Caco-2 (cell line): ENCODE results near the gene KIAA0232. TPM values are rescaled to one million over a fixed set of nuclear protein-coding genes. Genes with fewer than 3 reads are reported as not detected.

ENCODE experiments used
- BruUV-seq: library from RNA; stranded (reverse); fragments of 400-500 nt; replicated peaks from 2 replicates; lab custom pipeline; 2021; lab: Mats Ljungman, UMichigan
- CTCF ChIA-PET: fragments of 300-600 bp; sonication (Branson Sonifier 250); formaldehyde crosslinking; loops from one replicate; lab custom pipeline; 2022; ENCODE audit warnings: antibody characterized with exemption; lab: Charles Lee
- POLR2A ChIA-PET: fragments of 300-600 bp; sonication (Branson Sonifier 250); formaldehyde crosslinking; loops from one replicate; lab custom pipeline; 2022; ENCODE audit warnings: antibody characterized with exemption; lab: Charles Lee
- DNase-seq, 2 experiments: peaks; one replicate each; pipeline versions ENCODE4 v3.0.0 to v3.0.0-alpha.2; 2020 to 2022
- H3K27me3 ChIP-seq: replicated peaks from 2 replicates; pipeline ENCODE4 v1.6.0; 2011; ENCODE audit warnings: low read length; ENCODE audit not compliant: control insufficient read depth, insufficient read depth
- H3K36me3 ChIP-seq: 2 replicates; pipeline ENCODE4 v1.5.1; 2011; ENCODE audit warnings: low read length; ENCODE audit not compliant: control insufficient read depth, insufficient read depth
- H3K4me1 ChIP-seq: fragments of 250-450 bp; sonication (Bioruptor Pico); 2 replicates; pipeline ENCODE4 v1.5.1; 2020; ENCODE audit warnings: mild to moderate bottlenecking
- H3K4me3 ChIP-seq: 2 replicates; pipeline ENCODE4 v1.5.1; 2011; ENCODE audit warnings: low read depth, mild to moderate bottlenecking, control low read depth, low read length
- H3K9me3 ChIP-seq: fragments of 250-450 bp; sonication (Bioruptor Pico); 2 replicates; pipeline ENCODE4 v1.5.1; 2020; ENCODE audit warnings: mild to moderate bottlenecking, moderate library complexity
- H3K27ac Mint-ChIP-seq: one replicate; pipeline ENCODE4 v1.8.0; 2022; ENCODE audit warnings: mixed read lengths; ENCODE audit not compliant: unreplicated experiment
- H3K27me3 Mint-ChIP-seq: one replicate; pipeline ENCODE4 v1.8.0; 2022; ENCODE audit warnings: mixed read lengths; ENCODE audit not compliant: insufficient read depth, unreplicated experiment
- H3K36me3 Mint-ChIP-seq: one replicate; pipeline ENCODE4 v1.8.0; 2022; ENCODE audit warnings: mild to moderate bottlenecking, mixed read lengths; ENCODE audit not compliant: insufficient read depth, unreplicated experiment
- H3K4me1 Mint-ChIP-seq: one replicate; pipeline ENCODE4 v1.8.0; 2022; ENCODE audit warnings: low read depth, mixed read lengths; ENCODE audit not compliant: unreplicated experiment
- H3K4me3 Mint-ChIP-seq: one replicate; pipeline ENCODE4 v1.8.0; 2022; ENCODE audit warnings: mild to moderate bottlenecking, moderate library complexity, mixed read lengths; ENCODE audit not compliant: unreplicated experiment
- H3K9me3 Mint-ChIP-seq: one replicate; pipeline ENCODE4 v1.8.0; 2022; ENCODE audit warnings: mixed read lengths; ENCODE audit not compliant: unreplicated experiment
- CTCF ChIP-seq, 2 experiments: fragments of 200-600 bp in 1 of 2; IDR thresholded peaks; 1 replicate in 1 of 2; 2 replicates in 1 of 2; pipeline versions ENCODE4 v1.5.1 to v1.8.0; 2011 to 2022; ENCODE audit warnings: antibody characterized with exemption in 1 of 2, control low read depth in 1 of 2, inconsistent platforms in 1 of 2, low read depth in 1 of 2, low read length in 1 of 2, mild to moderate bottlenecking in 1 of 2, moderate library complexity in 1 of 2; ENCODE audit not compliant: insufficient read depth in 1 of 2, severe bottlenecking in 1 of 2, unreplicated experiment in 1 of 2
- intact Hi-C: fragments of 100-400 bp; cut with micrococcal nuclease; formaldehyde crosslinking; loops from one replicate; pipeline ENCODE4 v1.10.0; 2022; ENCODE audit not compliant: unreplicated experiment
- total RNA-seq: library from RNA; stranded (reverse); gene quantifications from 2 replicates; pipeline ENCODE4 v1.2.3, GENCODE V29; 2022

KIAA0232 gene
- total RNA-seq, 1 experiment from 2014 or later: 19.7 TPM

- TF ChIP-seq CTCF (IDR thresholded peaks at IDR 0.05; ENCODE audit: insufficient read depth in 1 of 2, low read depth in 1 of 2, low read length in 1 of 2, severe bottlenecking in 1 of 2, unreplicated experiment in 1 of 2): no peak
- H3K27me3 Mint-ChIP-seq: no peaks in the 10 kb centered on the region
- DNase-seq: peak; percentile 86 to 89
- H3K4me1 Mint-ChIP-seq: peaks cover 25% of the 10 kb centered on the region
- H3K27ac Mint-ChIP-seq: peak overlapping the region; percentile 89
- peak overlapping the region; percentile 62 for H3K4me3 Mint-ChIP-seq
- Histone ChIP-seq H3K4me3 (no peak overlapping the region), H3K4me1 (peaks cover 33% of the 10 kb centered on the region), H3K9me3 (peaks cover 14% of the 10 kb centered on the region; the same call in 1 of the 2 replicates), H3K36me3 (no peaks in the 10 kb centered on the region; the same call in 1 of the 2 replicates), H3K27me3 (no peaks in the 10 kb centered on the region)
- intact Hi-C loops: loop anchor here (5.0 kb wide), 2 partner anchors 59 to 179 kb away; no protein-coding TSS in a partner anchor
- POLR2A ChIA-PET: interaction anchor here (0.5 to 1.1 kb wide), 3 partner anchors 16 to 184 kb away, joined by 3 to 16 read pairs (median 3); partner anchors contain the start of genes MRFAP1L1 and TBC1D14
- H3K9me3 Mint-ChIP-seq: no peaks in the 10 kb centered on the region
- peaks cover 32% of the 10 kb centered on the region for H3K36me3 Mint-ChIP-seq
- CTCF ChIA-PET: interaction anchor here (0.8 to 1.4 kb wide), 6 partner anchors 11 to 149 kb away, joined by 3 to 18 read pairs (median 6); partner anchors contain the start of gene TBC1D14
- no TSS peak for BruUV-seq
Measured at GRCh38 chr4:6893449-6894085, 111.0 kb downstream of the KIAA0232 start.

- peaks cover 27% of the 10 kb centered on the region for H3K36me3 Mint-ChIP-seq
Measured at GRCh38 chr4:6894086-6894478, 111.6 kb downstream of the KIAA0232 start.

More at GRCh38 chr4:6894086-6894478, 111.6 kb downstream of the KIAA0232 start:
- DNase-seq: peak in 1 of 2 experiments; percentile 4
- Histone ChIP-seq H3K4me3 (no peak overlapping the region), H3K9me3 (peaks cover 14% of the 10 kb centered on the region; the same call in 1 of the 2 replicates), H3K27me3 (no peaks in the 10 kb centered on the region), H3K4me1 (peaks cover 33% of the 10 kb centered on the region), H3K36me3 (no peaks in the 10 kb centered on the region; the same call in 1 of the 2 replicates)
- no peak for TF ChIP-seq CTCF (IDR thresholded peaks at IDR 0.05; ENCODE audit: insufficient read depth in 1 of 2, low read depth in 1 of 2, low read length in 1 of 2, severe bottlenecking in 1 of 2, unreplicated experiment in 1 of 2)
- CTCF ChIA-PET: interaction anchor here (1.1 to 1.3 kb wide), 3 partner anchors 15 to 23 kb away, joined by 6 to 18 read pairs (median 6); partner anchors contain the start of gene TBC1D14
- BruUV-seq: TSS peak; percentile 83
- POLR2A ChIA-PET: interaction anchor here (0.9 kb wide), 1 partner anchor 184 kb away, joined by 3 read pairs; the partner anchor contains the start of gene MRFAP1L1
- Mint-ChIP-seq H3K27me3 (no peaks in the 10 kb centered on the region), H3K4me1 (peaks cover 29% of the 10 kb centered on the region), H3K27ac (peak overlapping the region; percentile 89), H3K4me3 (peak overlapping the region; percentile 62), H3K9me3 (no peaks in the 10 kb centered on the region)
- intact Hi-C loops: loop anchor here (5.0 kb wide), 2 partner anchors 58 to 178 kb away; no protein-coding TSS in a partner anchor
